Raji (cell line): Measurements from ENCODE around the gene PPP1R36.

Source experiments
- POLR2A ChIP-seq: IDR thresholded peaks from 2 replicates; pipeline ENCODE4 v1.6.1; 2011; ENCODE audit warnings: low read depth, low read length, control low read depth; ENCODE audit not compliant: insufficient read depth

PPP1R36 gene

GRCh38 chr14:64620910-64621309 lies 71.1 kb downstream of the PPP1R36 start:
- TF ChIP-seq POLR2A = no peak

DNA sequence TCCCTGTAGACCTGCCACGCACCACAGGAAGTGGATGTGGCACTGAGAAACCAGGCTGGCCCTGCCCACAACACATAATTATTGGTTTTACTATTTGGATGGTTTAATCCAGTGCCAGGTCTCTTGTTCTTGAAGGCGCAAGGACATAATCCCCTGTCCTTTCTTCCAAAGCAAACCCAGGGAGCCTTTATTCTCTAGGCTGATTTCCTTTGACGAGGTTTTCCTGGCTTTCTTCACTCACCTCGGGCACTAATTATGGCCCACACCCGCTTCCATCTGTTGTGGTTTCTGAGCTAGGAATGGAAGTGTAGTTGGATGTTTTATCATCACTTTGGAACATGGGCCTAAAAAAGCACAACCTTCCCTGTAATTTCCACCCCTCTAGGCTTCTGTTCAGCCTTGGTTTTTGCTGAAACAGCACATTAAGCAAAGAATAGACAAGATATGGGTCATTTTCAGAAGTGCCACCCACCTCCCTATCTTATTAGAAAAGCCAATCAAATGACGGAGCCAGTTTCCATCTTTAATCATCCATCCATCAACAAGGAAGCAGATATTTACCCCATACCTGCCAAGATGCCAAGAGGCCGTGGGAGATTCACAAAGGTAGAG lies 73.9 kb downstream of the PPP1R36 start:
- TF ChIP-seq POLR2A = no peak

DNA sequence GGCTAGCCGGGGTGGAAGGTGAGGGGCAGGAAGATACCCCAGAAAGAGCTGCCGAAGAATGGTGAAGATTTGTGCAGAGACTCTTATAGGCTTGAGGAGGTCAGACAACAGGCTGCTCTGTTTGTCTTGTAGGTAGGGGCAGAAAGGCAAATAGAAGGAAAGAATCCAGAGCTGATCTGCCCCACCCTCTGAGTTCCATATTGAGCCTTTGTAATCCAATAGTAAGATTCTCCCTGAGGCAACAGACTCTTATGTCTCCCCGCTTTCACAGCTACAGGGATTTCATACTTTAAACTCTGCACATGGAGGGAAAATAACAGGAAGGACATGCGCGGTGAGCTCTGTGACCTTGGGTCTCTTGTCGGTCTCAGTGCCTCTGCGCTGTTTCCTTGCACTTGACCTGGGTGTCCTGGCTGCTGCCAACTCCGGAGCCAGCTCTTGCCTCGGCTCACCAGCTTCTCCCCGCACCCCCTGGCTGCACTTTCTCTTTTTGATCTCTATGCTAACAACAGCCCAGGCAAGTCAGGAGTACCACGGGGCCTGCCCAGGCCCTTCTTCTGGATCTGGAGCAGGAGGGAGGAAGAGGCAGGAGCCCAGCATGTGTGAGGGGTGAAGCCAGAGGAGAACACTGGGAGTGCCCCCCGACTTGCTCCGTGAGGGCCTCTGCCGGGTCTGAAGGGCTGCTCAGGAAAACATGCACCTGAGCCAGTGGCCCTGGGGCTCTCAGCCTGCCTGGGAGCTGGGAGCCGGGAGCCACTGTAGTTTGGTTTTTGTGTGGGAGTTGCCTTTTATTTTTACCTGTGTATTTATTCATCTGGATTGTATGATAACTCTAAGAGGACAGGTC lies 75.8 kb downstream of the PPP1R36 start:
- TF ChIP-seq POLR2A = no peak

GRCh38 chr14:64628940-64629408 lies 79.2 kb downstream of the PPP1R36 start:
- no peak for TF ChIP-seq POLR2A

DNA sequence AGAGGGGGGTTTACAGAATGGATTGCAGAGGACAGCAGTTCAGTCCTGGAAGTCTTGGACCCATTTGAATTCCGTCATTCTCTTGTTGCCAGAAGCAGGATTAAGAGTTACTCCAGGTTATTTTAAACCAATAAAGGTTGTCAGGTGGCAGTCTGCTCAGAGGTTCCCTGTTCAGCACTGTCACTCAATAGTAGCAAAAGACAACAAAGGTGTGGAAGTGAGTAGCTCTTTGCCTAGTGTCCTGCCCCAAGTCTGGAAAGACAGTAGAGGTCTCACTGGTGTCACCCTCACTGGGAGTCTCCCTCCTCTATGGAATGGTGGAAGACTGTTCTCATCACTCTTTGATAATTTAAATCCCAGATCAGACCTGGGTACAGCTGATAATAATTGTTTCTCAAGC lies 81.0 kb downstream of the PPP1R36 start:
- TF ChIP-seq POLR2A = no peak

GRCh38 chr14:64632056-64632455 lies 82.3 kb downstream of the PPP1R36 start:
- TF ChIP-seq POLR2A = no peak

- TF ChIP-seq POLR2A = no peak
Observed at GRCh38 chr14:64634558-64634957, 84.8 kb downstream of the PPP1R36 start.

DNA sequence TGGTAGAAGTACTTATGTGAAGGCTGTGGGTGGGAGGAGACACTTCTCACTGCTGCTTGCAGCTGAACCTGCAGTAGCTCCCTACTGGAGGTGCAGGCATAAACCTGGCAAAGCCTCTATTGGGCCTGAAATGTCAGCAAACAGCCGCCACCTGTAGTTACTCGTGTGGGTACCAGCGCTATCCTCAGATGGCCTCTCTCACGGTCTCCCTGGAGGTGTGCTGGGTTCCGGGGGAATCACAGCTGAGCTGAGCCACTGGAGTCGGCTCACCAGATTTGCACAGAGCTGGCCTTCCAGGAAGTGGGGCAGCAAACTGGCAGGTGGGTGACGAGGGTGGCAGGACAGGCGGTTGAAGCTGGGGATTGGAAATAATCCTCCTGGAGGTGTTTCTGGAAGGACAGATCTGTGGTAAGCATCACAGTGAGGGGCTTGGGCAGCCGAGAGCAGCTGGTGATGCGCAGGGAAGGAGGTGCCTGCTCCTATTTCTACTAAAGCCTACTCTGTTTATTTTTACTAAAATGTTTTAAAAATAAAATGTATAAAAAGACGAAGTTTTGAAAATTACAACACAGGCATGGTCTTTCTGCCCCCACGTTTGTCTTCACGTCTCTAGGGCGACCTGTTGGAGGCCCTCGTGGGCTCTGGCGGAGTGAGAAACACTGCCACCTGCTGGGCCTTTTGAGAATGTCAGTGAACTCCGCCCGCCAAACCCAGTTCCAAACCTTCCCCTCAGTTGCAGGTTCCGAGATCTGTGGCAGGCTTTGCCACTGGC lies 86.6 kb downstream of the PPP1R36 start:
- no peak for TF ChIP-seq POLR2A

GRCh38 chr14:64636980-64637429 lies 87.2 kb downstream of the PPP1R36 start:
- TF ChIP-seq POLR2A = no peak

- no peak for TF ChIP-seq POLR2A
Observed at GRCh38 chr14:64637735-64638473, 88.1 kb downstream of the PPP1R36 start.

- TF ChIP-seq POLR2A = no peak
Observed at GRCh38 chr14:64638625-64639024, 88.9 kb downstream of the PPP1R36 start.
